ENCODE data around the gene GOLGB1. TPM values are rescaled to one million over a fixed set of nuclear protein-coding genes. Genes with fewer than 3 reads are reported as not detected.
"Not testable (repeated sequence)": the region's sequence is repeated elsewhere in the genome, so short reads cannot be mapped to it uniquely, and the experiment has no call there.

The GOLGB1 gene
- total and polyA plus RNA-seq, 2 experiments from 2014 or later, result 40.2 to 70.2 TPM

GRCh38 chr3:121794264-121794983, 44.9 kb upstream of the GOLGB1 start:
- Histone ChIP-seq H3K9me2 (replicated peaks; ENCODE audit: insufficient read depth) (no peaks in the 10 kb centered on the region), H3K4me3 (no peak overlapping the region), H3K4me1 (ENCODE audit: insufficient read depth) (no peaks in the 10 kb centered on the region), H3K27ac (no peak overlapping the region), H4K20me1 (ENCODE audit: insufficient read depth, poor library complexity, severe bottlenecking) (no peaks in the 10 kb centered on the region), H2AFZ (no peak overlapping the region), H3K79me2 (no peaks in the 10 kb centered on the region), H3K27me3 (no peaks in the 10 kb centered on the region), H3K4me2 (no peak overlapping the region), H3K36me3 (replicated peaks; ENCODE audit: insufficient read depth, low read depth) (no peaks in the 10 kb centered on the region), H3K9me3 (ENCODE audit: low read depth) (no peaks in the 10 kb centered on the region)
- 98% methylated on average over 2 of the region's 2 CpGs for WGBS (ENCODE audit: low lambda C conversion rate, missing lambda C conversion rate)
- no peak for DNase-seq (ENCODE audit: low spot score)
- TF ChIP-seq EZH2 (IDR thresholded peaks at IDR 0.05; ENCODE audit: borderline replicate concordance) (no peak), CTCF (IDR thresholded peaks at IDR 0.05; ENCODE audit: poor library complexity) (no peak), EZH2phosphoT487 (IDR thresholded peaks at IDR 0.05; ENCODE audit: low read depth, severe bottlenecking, unreplicated experiment) (no peak)

GRCh38 chr3:121793078-121793477, 43.5 kb upstream of the GOLGB1 start:
- DNase-seq (ENCODE audit: low spot score), result no peak
- H2AFZ ChIP-seq, result no peak overlapping the region
- H3K4me3 ChIP-seq, result no peak overlapping the region
- H3K4me1 ChIP-seq (ENCODE audit: insufficient read depth), result no peaks in the 10 kb centered on the region
- H3K36me3 ChIP-seq (replicated peaks; ENCODE audit: insufficient read depth, low read depth), result no peaks in the 10 kb centered on the region
- H4K20me1 ChIP-seq (ENCODE audit: insufficient read depth, poor library complexity, severe bottlenecking), result no peaks in the 10 kb centered on the region
- no peaks in the 10 kb centered on the region for H3K79me2 ChIP-seq
- H3K9me2 ChIP-seq (replicated peaks; ENCODE audit: insufficient read depth), result no peaks in the 10 kb centered on the region
- no peaks in the 10 kb centered on the region for H3K9me3 ChIP-seq (ENCODE audit: low read depth)
- no peak overlapping the region for H3K4me2 ChIP-seq
- no peaks in the 10 kb centered on the region for H3K27me3 ChIP-seq
- no peak overlapping the region for H3K27ac ChIP-seq
- 96% methylated on average over 3 of the region's 3 CpGs for WGBS (ENCODE audit: low lambda C conversion rate, missing lambda C conversion rate)
- TF ChIP-seq EZH2 (IDR thresholded peaks at IDR 0.05; ENCODE audit: borderline replicate concordance) (no peak), CTCF (IDR thresholded peaks at IDR 0.05; ENCODE audit: poor library complexity) (no peak), EZH2phosphoT487 (IDR thresholded peaks at IDR 0.05; ENCODE audit: low read depth, severe bottlenecking, unreplicated experiment) (no peak)

GRCh38 chr3:121786485-121786884, 36.9 kb upstream of the GOLGB1 start:
- no peaks in the 10 kb centered on the region for H3K9me3 ChIP-seq (ENCODE audit: low read depth)
- H2AFZ ChIP-seq, result no peak overlapping the region
- no peaks in the 10 kb centered on the region for H3K79me2 ChIP-seq
- TF ChIP-seq EZH2 (IDR thresholded peaks at IDR 0.05; ENCODE audit: borderline replicate concordance) (no peak), CTCF (IDR thresholded peaks at IDR 0.05; ENCODE audit: poor library complexity) (no peak), EZH2phosphoT487 (IDR thresholded peaks at IDR 0.05; ENCODE audit: low read depth, severe bottlenecking, unreplicated experiment) (no peak)
- no peak overlapping the region for H3K4me3 ChIP-seq
- no peaks in the 10 kb centered on the region for H3K9me2 ChIP-seq (replicated peaks; ENCODE audit: insufficient read depth)
- DNase-seq (ENCODE audit: low spot score), result no peak
- 93% methylated on average over 2 of the region's 2 CpGs for WGBS (ENCODE audit: low lambda C conversion rate, missing lambda C conversion rate)
- no peak overlapping the region for H3K27ac ChIP-seq
- H3K4me2 ChIP-seq, result no peak overlapping the region
- H3K4me1 ChIP-seq (ENCODE audit: insufficient read depth), result no peaks in the 10 kb centered on the region
- H3K27me3 ChIP-seq, result no peaks in the 10 kb centered on the region
- no peaks in the 10 kb centered on the region for H4K20me1 ChIP-seq (ENCODE audit: insufficient read depth, poor library complexity, severe bottlenecking)
- no peaks in the 10 kb centered on the region for H3K36me3 ChIP-seq (replicated peaks; ENCODE audit: insufficient read depth, low read depth)

- not testable (repeated sequence) for H2AFZ ChIP-seq; H3K9me3 ChIP-seq (ENCODE audit: low read depth); H3K79me2 ChIP-seq; H4K20me1 ChIP-seq (ENCODE audit: insufficient read depth, poor library complexity, severe bottlenecking); H3K4me1 ChIP-seq (ENCODE audit: insufficient read depth); H3K4me3 ChIP-seq; DNase-seq (ENCODE audit: low spot score); H3K9me2 ChIP-seq (replicated peaks; ENCODE audit: insufficient read depth); H3K27ac ChIP-seq; H3K36me3 ChIP-seq (replicated peaks; ENCODE audit: insufficient read depth, low read depth); H3K27me3 ChIP-seq; H3K4me2 ChIP-seq
- 85% methylated on average over 8 of the region's 8 CpGs for WGBS (ENCODE audit: low lambda C conversion rate, missing lambda C conversion rate)
These were observed 33.2 kb upstream of the GOLGB1 start for GRCh38 chr3:121782784-121783183.
